Iris pigment epithelial cell (primary cell): Measurements from ENCODE around the gene ZRANB2.

Source experiments
- DNase-seq: peaks from one replicate; pipeline ENCODE4 v3.0.0-alpha.2; 2011; ENCODE audit warnings: low read depth

ZRANB2 gene

GRCh38 chr1:71027991-71028390 is 52.8 kb downstream of the ZRANB2 start:
- DNase-seq, result no peak

GRCh38 chr1:71026093-71026492 is 54.7 kb downstream of the ZRANB2 start:
- no peak for DNase-seq

- DNase-seq, result no peak
Measured at GRCh38 chr1:71023515-71023914, 57.3 kb downstream of the ZRANB2 start.

GRCh38 chr1:71019233-71019969 is 61.4 kb downstream of the ZRANB2 start:
- no peak for DNase-seq

GRCh38 chr1:71018791-71019190 is 62.0 kb downstream of the ZRANB2 start:
- DNase-seq, result no peak

- DNase-seq, result no peak
Measured at GRCh38 chr1:71015745-71016144, 65.1 kb downstream of the ZRANB2 start.

- DNase-seq, result peak; percentile 58
Measured at GRCh38 chr1:71014178-71014579, 66.7 kb downstream of the ZRANB2 start.
